Mesenchymal stem cell (in vitro differentiated cells and primary cell): ENCODE results near the gene PDZD2.
"Not testable (repeated sequence)": the region's sequence is repeated elsewhere in the genome, so short reads cannot be mapped to it uniquely, and the experiment has no call there.

Experiments used
- DNase-seq: peaks from one replicate; pipeline ENCODE4 v3.0.0-alpha.2; 2013
- H2AFZ ChIP-seq: one replicate; pipeline ENCODE4 v1.6.1; 2013; ENCODE audit warnings: low read depth, mild to moderate bottlenecking, control low read depth, inconsistent platforms, low read length, moderate library complexity
- H2AK5ac ChIP-seq: 2 replicates; pipeline ENCODE4 v1.6.1; 2013; ENCODE audit warnings: low read length, moderate library complexity, mild to moderate bottlenecking, inconsistent platforms; ENCODE audit not compliant: severe bottlenecking
- H2BK120ac ChIP-seq: one replicate; pipeline ENCODE4 v1.6.1; 2013; ENCODE audit warnings: low read depth, mild to moderate bottlenecking, inconsistent platforms, low read length, moderate library complexity
- H2BK12ac ChIP-seq, 2 experiments: one replicate each; pipeline ENCODE4 v1.6.1; 2013; ENCODE audit warnings: inconsistent platforms in 2 of 2, low read length in 2 of 2, mild to moderate bottlenecking in 2 of 2, moderate library complexity in 2 of 2, control low read depth in 1 of 2
- H2BK15ac ChIP-seq: one replicate; pipeline ENCODE4 v1.6.1; 2013; ENCODE audit warnings: mild to moderate bottlenecking, low read depth, inconsistent platforms; ENCODE audit not compliant: poor library complexity, severe bottlenecking
- H2BK5ac ChIP-seq: 2 replicates; pipeline ENCODE4 v1.6.1; 2013; ENCODE audit warnings: low read depth, mild to moderate bottlenecking, low read length, control low read depth, inconsistent platforms; ENCODE audit not compliant: poor library complexity, severe bottlenecking
- H3K14ac ChIP-seq, 2 experiments: one replicate each; pipeline ENCODE4 v1.6.1; 2013; ENCODE audit warnings: inconsistent platforms in 2 of 2, low read length in 2 of 2, control low read depth in 1 of 2, mild to moderate bottlenecking in 1 of 2, moderate library complexity in 1 of 2
- H3K18ac ChIP-seq, 2 experiments: one replicate each; pipeline ENCODE4 v1.6.1; 2013; ENCODE audit warnings: inconsistent platforms in 2 of 2, low read length in 2 of 2, control low read depth in 1 of 2, low read depth in 1 of 2, mild to moderate bottlenecking in 1 of 2
- H3K23ac ChIP-seq, 2 experiments: one replicate each; pipeline ENCODE4 v1.6.1; 2013; ENCODE audit warnings: inconsistent platforms in 2 of 2, low read length in 2 of 2, mild to moderate bottlenecking in 2 of 2, moderate library complexity in 2 of 2, control low read depth in 1 of 2
- H3K27ac ChIP-seq: 2 replicates; pipeline ENCODE4 v1.5.1; 2013; ENCODE audit warnings: mild to moderate bottlenecking, moderate library complexity, low read length, control low read depth, inconsistent platforms; ENCODE audit not compliant: poor library complexity, severe bottlenecking
- H3K27me3 ChIP-seq, 2 experiments: 2 replicates each; pipeline versions ENCODE4 v1.6.1 to v1.7.0; 2013; ENCODE audit warnings: low read length in 2 of 2, mild to moderate bottlenecking in 2 of 2, moderate library complexity in 2 of 2, control low read depth in 1 of 2, inconsistent platforms in 1 of 2; ENCODE audit not compliant: control insufficient read depth in 1 of 2, insufficient read depth in 1 of 2
- H3K36me3 ChIP-seq, 2 experiments: 2 replicates each; pipeline versions ENCODE4 v1.6.1 to v1.7.0; 2013; ENCODE audit warnings: low read length in 2 of 2, control low read depth in 1 of 2, inconsistent platforms in 1 of 2, low read depth in 1 of 2, mild to moderate bottlenecking in 1 of 2; ENCODE audit not compliant: insufficient read depth in 2 of 2, control insufficient read depth in 1 of 2
- H3K4ac ChIP-seq, 2 experiments: one replicate each; pipeline ENCODE4 v1.6.1; 2013; ENCODE audit warnings: inconsistent platforms in 2 of 2, low read length in 2 of 2, mild to moderate bottlenecking in 2 of 2, moderate library complexity in 2 of 2, control low read depth in 1 of 2, low read depth in 1 of 2
- H3K4me1 ChIP-seq: 2 replicates; pipeline ENCODE4 v1.6.1; 2013; ENCODE audit warnings: low read depth, low read length, control low read depth; ENCODE audit not compliant: control insufficient read depth, insufficient read depth
- H3K4me2 ChIP-seq: 2 replicates; pipeline ENCODE4 v1.6.1; 2013; ENCODE audit warnings: low read length, mild to moderate bottlenecking, inconsistent platforms; ENCODE audit not compliant: poor library complexity, severe bottlenecking
- H3K4me3 ChIP-seq, 2 experiments: 2 replicates each; pipeline versions ENCODE4 v1.5.1 to v1.7.0; 2013; ENCODE audit warnings: low read length in 2 of 2, mild to moderate bottlenecking in 2 of 2, control low read depth in 1 of 2, low read depth in 1 of 2; ENCODE audit not compliant: insufficient read depth in 1 of 2
- H3K79me1 ChIP-seq: replicated peaks from 2 replicates; pipeline ENCODE4 v1.6.1; 2013; ENCODE audit warnings: mild to moderate bottlenecking, control low read depth, low read length, inconsistent platforms; ENCODE audit not compliant: poor library complexity, severe bottlenecking
- H3K9ac ChIP-seq: 2 replicates; pipeline ENCODE4 v1.7.0; 2013; ENCODE audit warnings: mild to moderate bottlenecking, low read length, moderate library complexity
- H3K9me3 ChIP-seq: 2 replicates; pipeline ENCODE4 v1.7.0; 2013; ENCODE audit warnings: mild to moderate bottlenecking, low read length; ENCODE audit not compliant: control insufficient read depth
- H4K8ac ChIP-seq: one replicate; pipeline ENCODE4 v1.6.1; 2013; ENCODE audit warnings: inconsistent platforms, mild to moderate bottlenecking, low read length, moderate library complexity
- H4K91ac ChIP-seq: one replicate; pipeline ENCODE4 v1.6.1; 2013; ENCODE audit warnings: mild to moderate bottlenecking, low read length, inconsistent platforms
- WGBS: methylation state at CpG from one replicate; pipeline ENCODE4 v1.1.7; 2013; ENCODE audit warnings: mixed read lengths; 5-methylcytosine and 5-hydroxymethylcytosine counted together

The PDZD2 gene

DNA sequence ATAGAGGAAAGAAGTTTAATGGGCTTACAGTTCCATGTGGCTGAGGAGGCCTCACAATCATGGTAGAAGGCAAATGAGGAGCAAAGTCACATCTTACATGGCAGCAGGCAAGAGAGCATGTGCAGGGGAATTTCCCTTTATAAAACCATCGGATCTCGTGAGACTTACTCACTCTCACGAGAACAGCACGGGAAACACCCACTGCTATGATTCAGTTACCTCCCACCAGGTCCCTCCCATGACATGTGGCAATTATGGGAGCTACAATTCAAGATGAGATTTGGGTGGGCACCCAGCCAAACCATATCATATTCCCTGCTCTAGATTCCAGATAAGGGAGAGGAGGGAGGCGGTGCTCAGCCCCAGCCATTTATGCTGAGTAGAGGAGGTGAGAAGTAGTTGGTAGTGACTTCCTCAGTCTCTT is 336.3 kb downstream of the PDZD2 start:
- not testable (repeated sequence) for H4K8ac ChIP-seq
- 100% methylated on average over 5 of the region's 5 CpGs for WGBS

DNA sequence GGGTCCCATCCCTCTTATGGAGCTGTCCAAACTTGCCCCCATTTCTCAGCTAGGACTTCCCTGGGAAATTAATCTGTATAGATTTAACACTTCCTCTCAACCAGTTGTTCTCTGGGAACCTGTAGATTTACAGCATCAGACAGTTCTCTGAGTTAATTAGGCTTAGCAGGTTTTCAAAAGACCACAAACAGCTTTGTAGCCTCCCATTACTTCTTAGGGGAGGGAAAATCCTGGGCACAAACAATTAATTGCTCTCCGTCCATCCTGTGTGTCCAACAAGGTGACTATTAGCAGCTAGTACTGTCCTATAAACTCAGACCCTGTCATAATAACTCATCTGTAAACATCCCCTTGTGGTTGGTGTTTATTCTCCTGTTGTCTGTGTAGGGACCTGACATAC is 337.2 kb downstream of the PDZD2 start:
- Histone ChIP-seq H2AFZ (no peak overlapping the region), H3K4ac (no peak overlapping the region), H3K79me1 (no peaks in the 10 kb centered on the region), H3K9me3 (no peaks in the 10 kb centered on the region), H2BK15ac (no peak overlapping the region), H3K36me3 (no peaks in the 10 kb centered on the region), H3K9ac (no peak overlapping the region), H3K18ac (no peak overlapping the region), H4K8ac (no peak overlapping the region), H3K4me2 (no peak overlapping the region), H4K91ac (no peak overlapping the region), H3K4me3 (no peak overlapping the region), H2BK12ac (no peak overlapping the region), H3K27me3 (peaks cover 0 to 24% of the 10 kb centered on the region in 2 experiments), H2AK5ac (no peak overlapping the region), H3K23ac (no peak overlapping the region), H2BK5ac (no peak overlapping the region), H3K4me1 (no peaks in the 10 kb centered on the region), H3K27ac (no peak overlapping the region), H3K14ac (no peak overlapping the region), H2BK120ac (no peak overlapping the region)
- DNase-seq, result no peak
- WGBS, result no CpG with 5 or more reads among the region's 1 CpG

More for the DNA sequence above, 336.3 kb downstream of the PDZD2 start:
- not testable (repeated sequence) for H2BK120ac ChIP-seq, H2BK12ac ChIP-seq, H2AFZ ChIP-seq, H2AK5ac ChIP-seq, DNase-seq, H3K4me3 ChIP-seq, H2BK15ac ChIP-seq, H3K9me3 ChIP-seq, H3K36me3 ChIP-seq, H3K79me1 ChIP-seq, H3K27ac ChIP-seq, H3K4me1 ChIP-seq, H3K23ac ChIP-seq, H3K9ac ChIP-seq, H4K91ac ChIP-seq, H3K4me2 ChIP-seq, H3K18ac ChIP-seq, H3K14ac ChIP-seq, H3K4ac ChIP-seq, H2BK5ac ChIP-seq
- H3K27me3 ChIP-seq, result peaks cover 3 to 21% of the 10 kb centered on the region in 2 experiments

DNA sequence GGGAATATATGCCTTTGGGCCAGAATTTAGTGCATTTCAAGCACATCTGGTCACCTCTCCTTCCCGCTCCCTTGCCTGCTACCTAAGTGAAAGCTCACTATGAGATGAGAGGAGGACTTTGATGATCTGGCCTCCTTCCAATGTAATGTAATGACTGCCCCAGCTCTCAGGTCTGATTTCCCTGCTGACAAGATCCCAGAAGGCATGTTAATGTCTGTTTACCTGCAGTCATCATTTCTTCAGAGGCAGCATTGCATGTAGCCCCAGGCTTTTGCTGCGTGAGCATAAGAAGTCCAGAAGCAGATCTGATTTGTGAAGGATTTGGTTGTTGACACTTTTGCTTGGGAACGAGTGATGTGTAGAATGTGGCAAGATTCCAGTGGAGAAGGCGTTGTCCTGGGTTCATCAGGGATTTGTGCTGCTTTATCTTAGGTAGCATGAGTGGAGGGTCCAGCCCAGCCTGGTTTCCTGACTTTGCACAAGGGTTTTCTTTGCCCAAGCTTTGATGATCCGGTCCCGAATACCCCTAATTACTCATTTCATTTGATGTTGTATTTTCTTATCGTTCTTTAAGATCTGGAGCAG is 342.5 kb downstream of the PDZD2 start:
- Histone ChIP-seq H3K23ac (no peak overlapping the region), H3K4me1 (peaks cover 3% of the 10 kb centered on the region), H3K79me1 (no peaks in the 10 kb centered on the region), H2BK120ac (no peak overlapping the region), H3K9me3 (no peaks in the 10 kb centered on the region), H4K8ac (no peak overlapping the region), H3K36me3 (no peaks in the 10 kb centered on the region), H2AFZ (no peak overlapping the region), H3K4me2 (no peak overlapping the region), H2AK5ac (no peak overlapping the region), H2BK15ac (no peak overlapping the region), H3K14ac (no peak overlapping the region), H3K27me3 (peaks cover 0 to 27% of the 10 kb centered on the region in 2 experiments), H3K4ac (no peak overlapping the region), H4K91ac (no peak overlapping the region), H3K27ac (no peak overlapping the region), H2BK5ac (no peak overlapping the region), H3K9ac (no peak overlapping the region), H2BK12ac (no peak overlapping the region), H3K4me3 (no peak overlapping the region), H3K18ac (no peak overlapping the region)
- DNase-seq, result no peak
- 95% methylated on average over 7 of the region's 7 CpGs for WGBS

DNA sequence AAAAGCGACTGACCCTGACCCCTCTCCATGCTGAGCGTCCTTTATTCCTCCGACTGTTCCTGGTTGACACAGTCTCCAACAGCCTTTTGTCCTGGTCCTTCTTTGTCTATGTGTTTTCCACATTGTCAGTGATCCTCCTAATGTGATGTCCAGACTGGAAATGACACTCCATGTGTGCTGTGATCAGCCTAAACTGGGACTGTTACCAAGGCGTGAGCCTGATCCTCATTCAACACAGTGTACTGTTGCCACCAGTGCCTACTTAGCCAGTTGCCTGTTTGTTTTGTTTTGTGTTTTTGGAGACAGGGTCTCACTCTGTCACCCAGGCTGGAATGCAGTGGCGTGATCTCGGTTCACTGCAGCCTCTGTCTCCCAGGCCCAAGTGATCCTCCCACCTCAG is 343.1 kb downstream of the PDZD2 start:
- Histone ChIP-seq H2BK15ac (no peak overlapping the region), H2BK120ac (no peak overlapping the region), H3K23ac (no peak overlapping the region), H3K4ac (no peak overlapping the region), H2BK5ac (no peak overlapping the region), H2AFZ (no peak overlapping the region), H3K27me3 (peaks cover 0 to 27% of the 10 kb centered on the region in 2 experiments), H4K91ac (no peak overlapping the region), H3K27ac (no peak overlapping the region), H3K4me2 (no peak overlapping the region), H3K4me1 (peaks cover 3% of the 10 kb centered on the region), H3K18ac (no peak overlapping the region), H3K14ac (no peak overlapping the region), H2BK12ac (no peak overlapping the region), H3K9me3 (no peaks in the 10 kb centered on the region), H3K9ac (no peak overlapping the region), H3K36me3 (no peaks in the 10 kb centered on the region), H3K79me1 (no peaks in the 10 kb centered on the region), H2AK5ac (no peak overlapping the region), H4K8ac (no peak overlapping the region), H3K4me3 (no peak overlapping the region)
- WGBS, result 98% methylated on average over 6 of the region's 6 CpGs
- DNase-seq, result no peak
